GM12872 (cell line): ENCODE results near the gene KRT3.

Experiments
- TF ChIP-seq, protein P1 (sequence below): IDR thresholded peaks from 3 replicates; pipeline ENCODE4 v1.5.1; 2011; ENCODE audit warnings: low read depth, mild to moderate bottlenecking, low read length, moderate library complexity; ENCODE audit not compliant: insufficient read depth

The KRT3 gene

GRCh38 chr12:52768479-52769200 lies 27.3 kb downstream of the KRT3 start:
- TF ChIP-seq, protein P1, sequence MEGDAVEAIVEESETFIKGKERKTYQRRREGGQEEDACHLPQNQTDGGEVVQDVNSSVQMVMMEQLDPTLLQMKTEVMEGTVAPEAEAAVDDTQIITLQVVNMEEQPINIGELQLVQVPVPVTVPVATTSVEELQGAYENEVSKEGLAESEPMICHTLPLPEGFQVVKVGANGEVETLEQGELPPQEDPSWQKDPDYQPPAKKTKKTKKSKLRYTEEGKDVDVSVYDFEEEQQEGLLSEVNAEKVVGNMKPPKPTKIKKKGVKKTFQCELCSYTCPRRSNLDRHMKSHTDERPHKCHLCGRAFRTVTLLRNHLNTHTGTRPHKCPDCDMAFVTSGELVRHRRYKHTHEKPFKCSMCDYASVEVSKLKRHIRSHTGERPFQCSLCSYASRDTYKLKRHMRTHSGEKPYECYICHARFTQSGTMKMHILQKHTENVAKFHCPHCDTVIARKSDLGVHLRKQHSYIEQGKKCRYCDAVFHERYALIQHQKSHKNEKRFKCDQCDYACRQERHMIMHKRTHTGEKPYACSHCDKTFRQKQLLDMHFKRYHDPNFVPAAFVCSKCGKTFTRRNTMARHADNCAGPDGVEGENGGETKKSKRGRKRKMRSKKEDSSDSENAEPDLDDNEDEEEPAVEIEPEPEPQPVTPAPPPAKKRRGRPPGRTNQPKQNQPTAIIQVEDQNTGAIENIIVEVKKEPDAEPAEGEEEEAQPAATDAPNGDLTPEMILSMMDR: no peak

DNA sequence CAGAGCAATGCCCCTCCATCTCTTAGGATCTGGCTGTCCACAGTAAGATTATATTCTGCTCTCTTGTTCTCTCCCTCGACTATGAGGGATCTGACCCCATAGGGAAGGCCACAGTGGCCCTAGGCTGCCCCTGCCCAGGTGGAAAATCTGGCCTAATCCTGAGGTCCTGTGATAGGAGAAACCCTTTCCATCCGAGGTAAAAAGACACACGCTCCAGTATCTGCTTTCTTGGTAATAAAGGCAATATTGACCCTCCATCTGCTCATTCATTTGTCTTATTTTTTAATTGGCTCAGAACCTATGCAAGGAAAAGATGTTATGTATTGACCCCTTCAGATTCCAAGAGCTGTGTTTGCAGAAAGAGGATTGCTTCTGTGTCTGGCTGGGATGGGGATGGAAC lies 28.5 kb downstream of the KRT3 start:
- TF ChIP-seq, protein P1: no peak

DNA sequence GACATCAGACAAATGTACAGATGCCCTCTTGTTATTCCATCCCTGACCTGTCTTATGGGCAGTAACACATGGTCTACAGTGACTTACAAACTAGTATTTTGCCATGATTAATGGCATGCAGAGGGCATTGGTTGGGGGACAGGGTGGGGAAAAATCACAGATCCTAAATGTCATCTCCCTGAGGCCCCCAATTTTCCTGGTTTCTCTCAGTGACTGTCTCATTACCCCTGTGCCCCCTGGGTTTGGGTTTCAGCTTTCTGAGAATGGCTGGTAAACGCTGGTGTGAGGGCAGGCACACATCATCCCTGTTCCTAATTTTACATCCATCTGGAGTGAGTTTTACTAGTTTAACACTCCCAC lies 28.9 kb downstream of the KRT3 start:
- TF ChIP-seq, protein P1: no peak

- TF ChIP-seq, protein P1: no peak
These were observed 29.4 kb downstream of the KRT3 start for GRCh38 chr12:52766351-52767019.

DNA sequence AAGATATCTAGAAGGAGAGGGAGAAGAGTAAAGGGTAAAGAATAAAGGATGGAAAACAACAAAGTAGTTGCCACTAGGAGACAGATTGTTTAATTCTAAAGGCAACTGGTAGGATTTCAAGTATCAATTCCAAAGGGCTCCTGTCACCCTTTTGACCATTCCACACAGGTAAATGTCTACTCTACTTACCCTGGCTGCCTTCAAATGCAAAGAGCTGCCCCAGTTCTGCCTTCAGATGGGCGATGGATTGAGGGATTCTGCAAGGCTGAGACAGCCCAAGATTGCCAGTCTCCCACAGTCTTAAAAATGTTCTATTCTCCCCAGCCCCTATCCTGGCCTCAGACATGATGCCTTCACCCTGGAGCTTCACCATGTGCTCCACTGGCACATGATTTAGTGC lies 30.2 kb downstream of the KRT3 start:
- TF ChIP-seq, protein P1: no peak

DNA sequence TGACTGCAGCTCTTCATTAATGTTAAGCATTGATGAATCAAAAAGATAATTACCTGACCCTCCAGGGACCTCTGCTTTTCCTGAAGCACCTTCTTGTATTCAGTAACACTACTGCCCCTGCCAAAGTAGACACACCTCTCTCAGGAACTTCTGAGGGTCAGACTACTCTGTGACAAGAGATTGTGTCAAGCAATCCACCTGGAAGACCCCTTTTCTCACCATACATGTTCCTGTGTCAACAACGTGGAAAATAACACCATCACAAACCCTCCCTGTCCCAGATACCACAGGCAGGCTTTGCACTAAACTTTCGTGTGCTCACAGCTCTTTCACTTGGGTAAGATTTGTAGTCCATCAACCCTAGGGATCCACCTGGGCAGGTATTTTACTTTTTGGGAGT lies 31.9 kb downstream of the KRT3 start:
- TF ChIP-seq, protein P1: no peak

DNA sequence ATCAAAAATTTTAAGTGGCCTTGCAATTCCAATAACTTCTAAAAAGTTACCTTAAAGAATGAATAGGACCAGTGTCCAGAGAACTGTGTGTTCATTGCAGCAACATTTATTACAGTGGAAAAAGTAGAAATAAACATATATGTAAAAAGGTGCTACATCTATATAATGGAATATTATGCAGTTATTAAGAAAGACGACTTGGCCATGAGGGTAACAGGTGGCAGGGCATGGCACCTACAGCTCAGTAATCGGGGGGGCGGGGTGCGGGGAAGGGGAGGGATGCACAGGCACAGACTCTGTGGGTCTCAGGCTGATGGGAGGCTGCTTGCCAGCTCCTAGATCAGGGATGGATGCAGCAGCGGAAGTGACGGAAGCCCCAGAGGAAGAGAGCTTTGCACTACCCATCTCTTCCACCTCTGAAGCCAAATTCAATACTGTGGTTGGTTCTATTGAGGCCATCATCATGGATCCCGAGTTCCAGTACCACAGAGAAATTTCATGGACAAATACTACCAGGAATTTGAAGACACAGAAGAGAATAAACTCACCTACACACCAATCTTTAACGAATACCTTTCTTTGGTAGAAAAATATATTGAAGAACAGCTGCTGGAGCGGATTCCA lies 32.8 kb downstream of the KRT3 start:
- TF ChIP-seq, protein P1: no peak
